SK-N-MC (cell line): Measurements from ENCODE around the gene CAMK2A.

Experiments used
- EZH2 ChIP-seq: fragments of 200-600 bp; sonication (generic); IDR thresholded peaks from one replicate; pipeline ENCODE4 v1.6.1; 2017; ENCODE audit warnings: antibody characterized with exemption
- FOXP2 ChIP-seq: optimal IDR thresholded peaks from 2 replicates; pipeline ENCODE3; 2011; ENCODE audit warnings: mild to moderate bottlenecking, moderate library complexity; ENCODE audit not compliant: insufficient read depth; ENCODE audit errors: extremely low read length, control extremely low read depth
- POLR2AphosphoS5 ChIP-seq: IDR thresholded peaks from 2 replicates; pipeline ENCODE4 v1.6.1; 2012; ENCODE audit warnings: mild to moderate bottlenecking, low read depth, low read length, borderline replicate concordance

DNA sequence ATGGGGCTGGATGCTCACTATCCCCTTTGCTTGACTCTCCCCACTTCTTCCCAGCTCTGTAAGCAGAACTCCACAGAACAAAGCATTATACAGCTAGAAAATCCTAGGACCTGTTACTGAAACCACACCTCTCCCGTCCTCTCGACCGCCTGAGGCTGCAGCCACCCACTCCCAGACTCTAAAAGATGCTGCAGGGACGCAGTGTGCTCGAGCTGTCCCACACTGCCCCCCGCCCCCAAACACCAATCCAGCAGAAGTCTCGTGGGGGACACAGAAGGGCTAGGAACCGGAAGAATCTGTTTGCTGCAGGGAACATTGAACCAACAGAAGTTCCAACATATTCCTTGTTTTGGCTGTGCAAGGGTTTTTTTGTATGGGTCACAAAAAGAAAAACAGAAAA is 7.6 kb downstream of the CAMK2A start:
- TF ChIP-seq POLR2AphosphoS5 (no peak), EZH2 (no peak), FOXP2 (no peak)
